ENCODE measurements around the gene POLR2L.

The POLR2L gene

GRCh38 chr11:868394-868793, 26.1 kb upstream of the POLR2L start:
- no peak for DNase-seq

- DNase-seq = no peak
These were observed 25.6 kb upstream of the POLR2L start for GRCh38 chr11:867856-868358.

- no peak for DNase-seq
These were observed 24.2 kb upstream of the POLR2L start for GRCh38 chr11:866481-866880.

- no peak for DNase-seq
These were observed 23.4 kb upstream of the POLR2L start for GRCh38 chr11:865462-866430.

- no peak for DNase-seq
These were observed 22.6 kb upstream of the POLR2L start for GRCh38 chr11:864898-865297.

- no peak for DNase-seq
These were observed 21.8 kb upstream of the POLR2L start for GRCh38 chr11:863910-864827.

- DNase-seq = no peak
These were observed 20.9 kb upstream of the POLR2L start for GRCh38 chr11:863023-863909.

- no peak for DNase-seq
These were observed 20.3 kb upstream of the POLR2L start for GRCh38 chr11:862696-863022.

- no peak for DNase-seq
These were observed 19.8 kb upstream of the POLR2L start for GRCh38 chr11:862081-862661.

- DNase-seq = no peak
These were observed 18.8 kb upstream of the POLR2L start for GRCh38 chr11:861105-861479.

GRCh38 chr11:860234-861104, 18.1 kb upstream of the POLR2L start:
- no peak for DNase-seq

GRCh38 chr11:859394-860131, 17.2 kb upstream of the POLR2L start:
- no peak for DNase-seq

GRCh38 chr11:858762-859339, 16.5 kb upstream of the POLR2L start:
- DNase-seq = no peak

GRCh38 chr11:858053-858761, 15.9 kb upstream of the POLR2L start:
- DNase-seq = no peak

- no peak for DNase-seq
These were observed 14.1 kb upstream of the POLR2L start for GRCh38 chr11:856397-856796.

GRCh38 chr11:855796-856195, 13.5 kb upstream of the POLR2L start:
- DNase-seq = no peak

- DNase-seq = no peak
These were observed 13.0 kb upstream of the POLR2L start for GRCh38 chr11:855330-855674.

GRCh38 chr11:854601-855329, 12.4 kb upstream of the POLR2L start:
- DNase-seq = no peak
